ENCODE data around the gene SHISA7. TPM values are rescaled to one million over a fixed set of nuclear protein-coding genes. Genes with fewer than 3 reads are reported as not detected.

Gene SHISA7
- total RNA-seq, 1 experiment from 2014 or later, result not detected

- DNase-seq (no peak), ATAC-seq (no peak)
- TF ChIP-seq EZH2 (IDR thresholded peaks at IDR 0.05; ENCODE audit: low read length, unreplicated experiment) (no peak), CTCF (conservative IDR thresholded peaks at IDR 0.05; ENCODE audit: low read depth, low read length) (no peak), EZH2phosphoT487 (IDR thresholded peaks at IDR 0.05; ENCODE audit: borderline replicate concordance, low read length) (no peak)
- H3K36me3 ChIP-seq (ENCODE audit: low read depth, low read length), result no peaks in the 10 kb centered on the region
- ChIA-PET POLR2A (ENCODE audit: unreplicated experiment) (no interaction called here), CTCF (no interaction called here)
- H3K27me3 ChIP-seq (ENCODE audit: low read length), result peaks cover 34% of the 10 kb centered on the region
- H3K9me3 ChIP-seq (ENCODE audit: low read length), result no peaks in the 10 kb centered on the region
- no peak overlapping the region for H3K4me3 ChIP-seq (ENCODE audit: low read length)
- intact Hi-C loops (cut with micrococcal nuclease), result no loop called here
- H3K9me2 ChIP-seq (replicated peaks; ENCODE audit: low read length), result no peaks in the 10 kb centered on the region
- no peak overlapping the region for H2AFZ ChIP-seq (ENCODE audit: low read length)
- no peaks in the 10 kb centered on the region for H3K79me2 ChIP-seq (ENCODE audit: low read length)
- H3F3A ChIP-seq (ENCODE audit: low read length, unreplicated experiment), result no peaks in the 10 kb centered on the region
- BruUV-seq (replicated peaks), result no TSS peak
- H3K9ac ChIP-seq (ENCODE audit: low read length), result no peak overlapping the region
- no peaks in the 10 kb centered on the region; the same call in 1 of the 2 replicates for H4K20me1 ChIP-seq (ENCODE audit: low read length)
- H3K4me2 ChIP-seq (ENCODE audit: low read length), result no peak overlapping the region
- H3K4me1 ChIP-seq (ENCODE audit: insufficient read depth, low read length), result no peaks in the 10 kb centered on the region
- no peak overlapping the region for H3K27ac ChIP-seq (ENCODE audit: low read length)
Measured at GRCh38 chr19:55439052-55439451, 4.0 kb downstream of the SHISA7 start.

GRCh38 chr19:55437410-55437809 lies 5.7 kb downstream of the SHISA7 start:
- no peaks in the 10 kb centered on the region; the same call in 1 of the 2 replicates for H4K20me1 ChIP-seq (ENCODE audit: low read length)
- H3K27ac ChIP-seq (ENCODE audit: low read length), result no peak overlapping the region
- no peaks in the 10 kb centered on the region for H3K79me2 ChIP-seq (ENCODE audit: low read length)
- peak; percentile 83 for DNase-seq
- intact Hi-C loops (cut with micrococcal nuclease), result no loop called here
- H3K27me3 ChIP-seq (ENCODE audit: low read length), result peaks cover 20% of the 10 kb centered on the region
- no peak overlapping the region for H3K4me2 ChIP-seq (ENCODE audit: low read length)
- no peaks in the 10 kb centered on the region for H3F3A ChIP-seq (ENCODE audit: low read length, unreplicated experiment)
- peak; percentile 91 for ATAC-seq
- H3K9me3 ChIP-seq (ENCODE audit: low read length), result no peaks in the 10 kb centered on the region
- H3K9me2 ChIP-seq (replicated peaks; ENCODE audit: low read length), result no peaks in the 10 kb centered on the region
- BruUV-seq (replicated peaks), result no TSS peak
- POLR2A ChIA-PET (ENCODE audit: unreplicated experiment), result no interaction called here
- no peak for TF ChIP-seq EZH2phosphoT487 (IDR thresholded peaks at IDR 0.05; ENCODE audit: borderline replicate concordance, low read length)
- no peak for TF ChIP-seq CTCF (conservative IDR thresholded peaks at IDR 0.05; ENCODE audit: low read depth, low read length)
- no peak for TF ChIP-seq EZH2 (IDR thresholded peaks at IDR 0.05; ENCODE audit: low read length, unreplicated experiment)
- no peak overlapping the region for H3K9ac ChIP-seq (ENCODE audit: low read length)
- H3K36me3 ChIP-seq (ENCODE audit: low read depth, low read length), result no peaks in the 10 kb centered on the region
- CTCF ChIA-PET, result interaction anchor here (0.5 to 0.6 kb wide), 2 partner anchors 68 to 278 kb away, joined by 3 to 4 read pairs; no protein-coding TSS in a partner anchor
- H3K4me1 ChIP-seq (ENCODE audit: insufficient read depth, low read length), result no peaks in the 10 kb centered on the region
- no peak overlapping the region for H2AFZ ChIP-seq (ENCODE audit: low read length)
- no peak overlapping the region for H3K4me3 ChIP-seq (ENCODE audit: low read length)

- H3K4me3 ChIP-seq (ENCODE audit: low read length), result no peak overlapping the region
- intact Hi-C loops (cut with micrococcal nuclease), result no loop called here
- no peaks in the 10 kb centered on the region for H3K79me2 ChIP-seq (ENCODE audit: low read length)
- H3K9ac ChIP-seq (ENCODE audit: low read length), result no peak overlapping the region
- no peaks in the 10 kb centered on the region for H3F3A ChIP-seq (ENCODE audit: low read length, unreplicated experiment)
- no TSS peak for BruUV-seq (replicated peaks)
- no peaks in the 10 kb centered on the region for H3K36me3 ChIP-seq (ENCODE audit: low read depth, low read length)
- DNase-seq (no peak), ATAC-seq (no peak)
- ChIA-PET POLR2A (ENCODE audit: unreplicated experiment) (no interaction called here), CTCF (interaction anchor here (0.5 kb wide), 2 partner anchors 68 to 109 kb away, joined by 4 to 6 read pairs; no protein-coding TSS in a partner anchor)
- H2AFZ ChIP-seq (ENCODE audit: low read length), result no peak overlapping the region
- peaks cover 17% of the 10 kb centered on the region for H3K27me3 ChIP-seq (ENCODE audit: low read length)
- no peaks in the 10 kb centered on the region for H3K9me2 ChIP-seq (replicated peaks; ENCODE audit: low read length)
- no peaks in the 10 kb centered on the region; the same call in 1 of the 2 replicates for H4K20me1 ChIP-seq (ENCODE audit: low read length)
- H3K4me1 ChIP-seq (ENCODE audit: insufficient read depth, low read length), result no peaks in the 10 kb centered on the region
- H3K27ac ChIP-seq (ENCODE audit: low read length), result no peak overlapping the region
- TF ChIP-seq EZH2 (IDR thresholded peaks at IDR 0.05; ENCODE audit: low read length, unreplicated experiment) (no peak), EZH2phosphoT487 (IDR thresholded peaks at IDR 0.05; ENCODE audit: borderline replicate concordance, low read length) (no peak), CTCF (conservative IDR thresholded peaks at IDR 0.05; ENCODE audit: low read depth, low read length) (no peak)
- H3K4me2 ChIP-seq (ENCODE audit: low read length), result no peak overlapping the region
- H3K9me3 ChIP-seq (ENCODE audit: low read length), result no peaks in the 10 kb centered on the region
Measured at GRCh38 chr19:55436847-55437246, 6.3 kb downstream of the SHISA7 start.
